ENCODE measurements around the gene QDPR.

Gene QDPR

DNA sequence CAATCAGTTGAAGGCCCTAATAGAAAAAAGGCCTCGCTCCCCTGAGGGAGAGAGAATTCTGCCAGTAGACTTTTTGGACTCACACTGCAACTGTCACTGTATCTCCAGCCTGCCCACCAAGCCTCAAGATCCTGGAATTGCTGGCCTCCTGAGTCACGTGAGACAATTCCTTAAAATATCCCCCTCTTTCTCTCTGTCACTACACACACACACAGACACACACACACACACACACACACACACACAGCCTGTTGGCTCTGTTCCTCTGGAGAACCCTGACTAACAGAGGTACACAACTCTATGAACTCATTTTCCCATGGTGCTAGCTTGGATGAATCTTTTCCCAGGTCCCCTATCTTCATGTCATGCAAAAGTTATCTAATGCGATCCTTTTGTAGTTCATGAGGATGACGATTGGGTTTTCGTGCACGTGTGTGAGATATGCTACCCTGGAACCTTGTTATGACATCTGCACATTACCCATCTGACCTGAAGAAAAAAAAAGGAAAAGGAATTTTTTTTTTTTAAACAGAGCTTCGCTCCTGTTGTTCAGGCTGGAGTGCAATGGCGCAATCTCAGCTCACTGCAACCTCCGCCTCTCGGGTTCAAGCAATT lies 16.8 kb upstream of the QDPR start:
- DNase-seq (ENCODE audit: low read depth, low spot score): no peak

GRCh38 chr4:17526695-17527477 lies 15.0 kb upstream of the QDPR start:
- no peak for DNase-seq (ENCODE audit: low read depth, low spot score)

- no peak for DNase-seq (ENCODE audit: low read depth, low spot score)
Measured at GRCh38 chr4:17523662-17524061, 11.8 kb upstream of the QDPR start.

DNA sequence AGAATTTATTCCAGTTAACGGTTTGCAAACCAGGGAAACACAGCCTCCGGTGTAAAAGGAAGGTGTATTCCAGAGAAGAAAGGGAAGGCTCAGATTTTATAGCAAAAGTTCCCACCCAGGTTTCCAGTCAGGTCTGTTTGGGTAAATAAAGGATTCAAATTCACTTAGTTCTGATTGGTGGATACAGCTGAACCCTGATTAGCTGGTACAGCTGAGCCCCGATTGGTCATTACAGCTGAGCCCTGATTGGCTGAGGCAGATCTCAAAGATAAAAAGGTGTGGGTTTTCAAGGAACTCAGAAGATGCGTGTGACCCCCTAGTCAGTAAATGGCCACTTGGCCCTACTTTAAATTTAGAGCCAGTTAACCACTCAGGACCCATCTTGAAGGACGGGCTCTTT lies 9.7 kb upstream of the QDPR start:
- DNase-seq (ENCODE audit: low read depth, low spot score): no peak

DNA sequence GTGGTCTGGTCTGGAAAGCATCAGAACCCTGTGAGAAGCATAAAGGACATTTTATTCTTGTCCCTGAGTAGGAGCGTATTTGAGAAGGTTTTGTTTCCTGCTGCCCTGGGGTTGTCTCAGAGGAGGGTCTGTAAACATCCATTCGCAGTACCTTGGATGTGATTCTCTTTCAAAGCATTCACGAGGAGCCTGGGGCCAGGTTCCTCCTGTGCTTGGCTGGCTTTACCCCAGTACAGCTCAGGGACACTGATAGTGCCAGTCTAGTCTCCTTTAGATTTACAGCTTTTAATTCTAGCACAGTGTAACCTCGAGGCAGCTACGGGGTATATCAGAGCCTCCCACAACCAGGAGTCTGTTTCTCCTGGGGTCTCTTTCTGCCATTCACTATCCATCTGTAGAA lies 5.8 kb upstream of the QDPR start:
- no peak for DNase-seq (ENCODE audit: low read depth, low spot score)

DNA sequence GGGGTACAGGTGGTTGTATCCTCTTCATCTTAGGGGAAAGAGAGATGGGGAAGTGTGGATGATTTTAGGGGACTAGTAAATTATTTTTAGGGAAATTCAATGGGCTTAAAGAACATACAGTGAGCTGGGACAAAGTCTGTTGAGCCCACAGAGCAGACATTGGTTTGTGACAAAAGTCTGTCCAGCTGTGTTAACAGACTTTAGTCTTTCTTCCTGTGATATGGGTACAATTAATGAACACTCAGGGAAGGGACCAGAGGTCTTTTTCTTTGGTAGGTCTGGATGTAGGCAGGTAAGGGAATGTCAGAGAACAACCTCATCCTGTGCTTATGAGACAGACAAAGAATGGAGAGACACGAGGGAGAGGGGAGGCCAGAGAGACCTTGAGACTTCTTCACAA lies 5.1 kb upstream of the QDPR start:
- no peak for DNase-seq (ENCODE audit: low read depth, low spot score)

- DNase-seq (ENCODE audit: low read depth, low spot score): no peak
Measured at GRCh38 chr4:17515445-17516407, 3.8 kb upstream of the QDPR start.

DNA sequence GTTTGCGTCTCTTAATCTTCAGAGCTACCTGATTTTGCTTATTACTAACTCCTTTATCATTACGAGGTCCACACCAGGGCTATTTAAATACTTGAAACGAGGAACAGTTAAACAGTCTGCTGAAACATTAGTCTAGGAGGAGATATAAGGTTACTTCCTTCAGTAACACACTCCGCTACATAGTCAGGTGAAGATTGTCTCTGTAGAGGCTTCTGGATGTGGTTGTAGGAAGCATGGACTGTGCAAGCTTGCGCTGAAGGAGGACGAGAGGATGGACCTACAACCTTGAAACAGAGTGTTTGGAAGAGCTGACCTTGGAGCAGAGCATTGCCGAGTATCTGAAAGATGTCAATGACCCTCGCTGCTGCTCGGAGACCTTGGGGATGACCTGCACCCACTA lies 3.0 kb upstream of the QDPR start, which contains the start of gene CLRN2:
Gene CLRN2, plus strand, starts transcription at position 301 of the 400 bp plus-strand sequence. CDS start 102 bp downstream, outside the sequence.
- no peak for DNase-seq (ENCODE audit: low read depth, low spot score)

DNA sequence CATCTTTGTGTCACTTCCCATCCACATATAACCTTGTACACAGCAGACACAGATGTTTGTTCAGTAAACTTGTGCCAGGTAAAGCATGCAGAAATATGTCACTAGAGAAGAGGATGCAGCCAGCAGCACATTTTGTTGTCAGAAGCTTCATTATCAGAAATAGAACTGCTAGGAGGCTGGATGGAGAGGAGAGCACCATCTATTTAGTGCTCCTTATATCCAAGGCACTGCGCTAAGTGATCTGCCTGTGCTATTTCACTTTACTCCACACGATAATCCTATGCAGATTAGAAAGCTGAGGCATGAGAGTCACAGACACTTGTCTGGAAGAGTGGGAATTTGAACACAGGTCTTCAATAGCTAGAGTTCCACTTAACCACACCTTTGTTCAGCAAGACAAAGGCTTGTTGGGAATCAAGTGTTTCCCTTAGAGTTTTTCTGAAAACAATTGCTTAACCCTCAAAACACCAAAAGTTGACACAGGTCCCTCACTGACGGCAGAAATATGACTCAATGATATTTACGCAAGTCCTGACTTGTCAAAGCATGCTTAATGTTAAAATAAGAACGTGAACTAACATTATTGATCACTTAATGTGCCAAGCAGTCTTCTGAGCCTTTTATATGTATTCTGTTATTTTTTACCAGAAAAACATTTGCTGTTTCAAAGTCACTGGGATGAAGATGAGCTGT lies 1.2 kb upstream of the QDPR start:
- DNase-seq (ENCODE audit: low read depth, low spot score): no peak

DNA sequence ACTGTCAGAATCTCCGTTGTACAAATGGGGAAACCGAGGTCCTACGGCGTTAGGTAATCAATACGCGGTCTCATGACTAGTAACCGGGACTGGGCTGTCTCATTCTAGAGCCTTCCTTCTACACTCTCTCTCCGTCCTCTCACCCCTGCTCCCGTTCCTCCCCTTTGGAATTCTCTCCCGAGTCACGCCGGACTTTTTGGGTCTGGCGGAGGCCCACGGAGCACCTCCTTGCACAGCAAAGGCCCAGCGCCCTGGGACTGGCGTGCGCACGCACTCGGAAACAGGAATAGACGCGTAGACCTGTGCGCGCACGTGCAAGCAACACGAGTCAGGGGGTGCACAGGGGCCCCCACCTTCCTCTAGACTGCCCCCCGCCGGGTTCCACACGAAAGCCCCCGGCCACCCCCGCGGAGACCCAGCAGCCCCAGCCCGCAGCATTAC lies 361 bp downstream of the QDPR start:
- DNase-seq (ENCODE audit: low read depth, low spot score): no peak

- no peak for DNase-seq (ENCODE audit: low read depth, low spot score)
Measured at GRCh38 chr4:17511051-17511450, 839 bp downstream of the QDPR start.

DNA sequence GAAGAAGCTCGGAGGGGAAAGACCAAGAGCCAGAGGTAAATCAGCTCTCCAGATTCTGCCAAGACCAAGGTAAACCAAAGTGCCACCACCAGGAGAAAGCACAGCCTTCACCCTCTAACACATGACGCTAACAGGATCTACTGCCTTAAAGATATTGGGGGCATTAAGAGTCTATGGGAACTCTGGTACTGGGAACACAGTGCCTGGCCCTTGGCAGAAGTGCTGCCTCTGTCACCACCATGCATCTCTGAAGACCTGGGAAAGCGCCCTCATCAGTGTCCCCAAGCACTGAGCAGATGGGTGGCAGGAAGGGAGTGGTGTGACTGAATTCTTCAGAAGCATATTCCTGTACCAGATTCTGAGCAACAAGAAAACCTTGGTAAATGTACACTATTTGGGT lies 1.3 kb downstream of the QDPR start:
- DNase-seq (ENCODE audit: low read depth, low spot score): no peak

DNA sequence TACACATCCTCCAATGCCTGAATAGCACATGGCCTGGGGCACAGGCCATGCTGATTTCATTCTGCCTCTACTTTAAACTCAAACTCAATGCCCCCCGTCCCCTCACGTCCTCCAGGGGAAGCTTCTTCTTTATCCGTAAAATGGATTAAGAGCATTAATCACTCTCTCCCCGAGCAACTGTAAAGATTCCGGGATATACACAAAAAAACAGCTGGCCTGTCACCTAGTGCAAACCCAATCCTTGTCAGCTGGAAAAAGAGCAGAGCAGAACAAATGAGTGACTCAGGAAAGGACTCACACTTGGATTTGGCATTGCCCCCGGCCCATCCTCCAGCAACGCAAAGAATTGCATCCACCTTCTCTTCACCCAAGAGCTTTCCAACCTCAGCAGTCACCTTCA lies 7.8 kb downstream of the QDPR start:
- no peak for DNase-seq (ENCODE audit: low read depth, low spot score)

DNA sequence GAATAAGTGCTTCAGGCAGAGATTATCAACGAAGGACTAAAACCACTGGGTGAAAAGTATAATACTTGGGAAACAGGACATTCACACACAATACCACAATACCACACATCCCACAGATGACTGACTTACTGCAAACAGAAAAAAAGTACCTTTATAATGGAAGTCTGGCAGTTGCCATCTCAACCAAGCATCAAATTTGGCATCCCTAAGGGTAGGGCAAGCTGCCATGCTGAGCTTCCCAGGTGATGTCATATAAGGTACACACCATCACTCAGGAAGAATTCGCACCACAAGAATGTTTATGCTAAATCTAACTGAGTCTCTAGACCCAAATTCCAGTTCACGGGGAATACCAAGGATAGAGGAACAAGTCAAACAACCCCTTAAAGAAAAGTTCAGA lies 9.1 kb downstream of the QDPR start:
- no peak for DNase-seq (ENCODE audit: low read depth, low spot score)

DNA sequence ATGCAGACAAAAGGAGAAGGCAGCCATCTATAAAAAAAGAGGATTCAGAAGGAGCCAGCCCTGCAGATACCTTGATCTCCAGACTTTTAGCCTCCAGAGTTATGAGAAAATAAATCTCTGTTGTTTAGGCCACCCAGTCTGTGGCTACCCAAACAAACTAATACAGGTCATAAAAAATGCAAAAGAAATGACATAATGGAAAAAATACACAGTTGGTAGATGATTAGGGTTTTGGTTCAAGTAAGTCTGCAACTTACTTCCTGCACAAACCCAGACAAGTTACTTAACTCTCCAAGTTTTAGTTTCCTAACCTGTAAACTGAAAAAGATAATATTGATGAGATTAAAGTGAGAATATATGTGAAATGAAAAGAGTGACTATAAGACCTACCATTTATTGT lies 11.3 kb downstream of the QDPR start:
- no peak for DNase-seq (ENCODE audit: low read depth, low spot score)

DNA sequence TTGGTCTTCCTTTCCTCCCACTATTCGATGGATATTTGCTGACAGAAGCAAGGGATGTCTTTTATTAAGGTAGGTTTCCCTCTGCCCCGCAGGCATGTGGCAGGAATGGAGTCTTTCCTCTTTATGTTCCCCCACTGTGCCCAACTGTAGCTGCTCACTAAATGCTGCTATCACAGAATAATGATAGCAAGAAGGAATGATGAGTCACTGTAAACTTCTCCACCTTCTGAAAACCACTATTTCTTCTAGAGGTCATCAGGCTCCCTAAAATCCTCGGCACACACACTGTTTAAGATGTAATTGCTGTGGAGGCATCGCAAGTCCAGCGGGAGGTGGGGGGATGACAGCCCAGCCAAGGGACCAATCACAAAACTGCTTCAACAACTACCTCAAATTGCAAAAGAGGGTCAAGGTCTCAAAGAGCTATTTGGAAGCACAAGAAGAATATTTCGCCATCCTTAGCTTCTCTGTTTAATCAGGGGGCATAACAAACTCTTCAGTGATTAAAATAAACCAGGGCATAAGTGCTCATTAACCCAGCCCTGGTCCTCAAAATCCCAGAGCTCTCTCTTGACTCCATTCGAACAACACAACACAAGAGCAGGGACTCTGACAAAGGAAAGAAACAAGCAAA lies 13.9 kb downstream of the QDPR start:
- no peak for DNase-seq (ENCODE audit: low read depth, low spot score)

DNA sequence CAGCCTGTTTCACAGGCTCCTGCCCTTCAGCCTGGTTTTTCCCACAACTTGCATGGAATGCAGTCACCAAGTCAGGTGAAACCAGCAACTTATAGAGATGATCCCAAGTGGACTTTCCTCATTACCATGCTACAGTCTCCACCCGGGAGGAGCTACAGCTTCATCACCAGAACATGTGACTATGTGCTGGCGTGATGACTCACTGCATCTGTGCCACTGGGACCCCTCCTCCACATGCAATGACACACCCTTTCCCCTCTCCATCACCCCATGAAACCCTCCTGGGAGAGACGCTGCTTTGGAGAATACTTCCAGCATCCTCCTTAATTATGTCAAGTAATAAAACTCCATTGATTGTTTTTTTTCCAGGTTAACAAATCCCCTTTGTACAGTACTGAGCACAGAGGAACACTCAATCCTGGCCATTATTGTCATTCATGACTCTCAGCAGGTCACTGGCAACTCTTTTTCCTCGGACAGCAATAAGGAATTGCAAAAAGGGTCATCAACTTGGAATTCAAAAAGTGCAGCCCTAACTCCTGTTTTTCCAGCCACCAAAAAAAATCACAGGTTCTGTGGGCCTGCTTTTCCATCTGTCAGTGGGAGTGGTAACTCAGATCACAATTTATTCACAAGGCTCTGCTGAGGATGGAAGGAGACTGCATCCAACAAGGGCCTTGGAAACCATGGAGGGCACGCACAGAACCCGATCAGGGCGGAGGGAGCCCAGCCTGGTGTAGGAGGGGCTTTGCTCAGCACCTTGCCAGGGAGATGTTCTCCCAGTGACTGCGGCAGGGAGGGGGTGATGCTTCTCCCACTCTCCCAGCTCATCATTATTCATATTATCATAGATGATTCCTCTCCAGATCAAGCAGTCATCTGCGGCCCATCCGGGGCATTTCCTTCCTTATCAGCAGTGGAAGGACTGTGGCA lies 17.4 kb downstream of the QDPR start:
- DNase-seq (ENCODE audit: low read depth, low spot score): no peak

DNA sequence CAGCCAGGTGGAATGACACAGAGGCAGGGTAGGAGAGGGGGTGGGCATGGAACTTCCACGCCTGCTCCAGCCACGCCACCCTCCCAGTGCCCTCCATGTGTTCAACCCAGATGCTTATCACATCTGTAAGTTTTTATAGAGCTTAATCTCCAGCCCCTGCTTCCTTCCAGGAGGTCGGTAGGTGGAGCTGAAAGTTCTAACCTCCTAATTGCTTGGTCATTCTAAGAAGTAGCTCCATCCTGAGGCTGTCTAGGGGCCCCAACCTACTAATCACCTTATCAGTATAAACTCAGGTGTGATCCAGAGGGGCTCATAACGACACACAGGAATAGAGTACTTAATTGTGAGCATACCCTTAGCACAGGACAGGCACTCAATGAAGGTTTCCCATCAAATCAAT lies 18.3 kb downstream of the QDPR start:
- DNase-seq (ENCODE audit: low read depth, low spot score): no peak

DNA sequence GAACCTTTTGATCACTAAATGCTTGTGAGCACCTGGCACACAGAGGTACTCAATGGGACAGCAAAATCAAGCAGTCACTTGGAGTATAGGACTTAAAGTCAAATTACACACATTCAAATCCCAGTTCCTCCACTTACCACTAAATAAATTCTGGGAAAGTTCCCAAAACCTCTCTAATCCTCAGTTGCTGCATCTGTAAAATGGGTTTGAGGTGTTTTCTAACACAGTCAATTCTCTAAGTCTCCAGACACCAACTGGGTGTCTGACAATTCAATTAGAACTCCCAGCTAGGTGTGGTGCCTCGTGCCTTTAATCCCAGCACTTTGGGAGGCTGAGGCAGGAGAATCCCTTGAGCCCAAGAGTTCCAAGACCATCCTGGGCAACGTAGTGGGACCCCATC lies 19.0 kb downstream of the QDPR start:
- DNase-seq (ENCODE audit: low read depth, low spot score): no peak

All from iPS DF 19.7 (cell line).